ENCODE results near the gene AKAP17A.

Gene AKAP17A

DNA sequence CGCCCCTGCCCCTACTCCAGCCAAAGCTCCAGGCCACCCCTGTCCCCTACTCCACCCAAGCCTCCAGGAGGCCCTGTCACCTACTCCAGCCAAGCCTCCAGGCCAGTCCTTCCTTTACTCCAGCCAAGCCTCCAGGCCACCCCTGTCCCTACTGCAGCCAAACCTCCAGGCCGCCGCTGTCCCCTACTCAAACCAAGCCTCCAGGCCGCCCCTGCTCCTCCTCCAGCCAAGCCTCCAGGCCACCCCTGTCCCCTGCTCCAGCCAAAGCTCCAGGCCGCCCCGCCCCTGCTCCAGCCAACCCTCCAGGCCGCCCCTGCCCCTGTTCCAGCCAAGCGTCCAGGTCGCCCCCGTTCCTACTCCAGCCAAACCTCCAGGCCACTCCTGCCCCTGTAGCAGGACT is 18.4 kb downstream of the AKAP17A start:
- DNase-seq (ENCODE audit: low read depth): no peak
- no peak for TF ChIP-seq MAX (IDR thresholded peaks at IDR 0.05; ENCODE audit: low read depth, low read length)
- TF ChIP-seq, protein P1, sequence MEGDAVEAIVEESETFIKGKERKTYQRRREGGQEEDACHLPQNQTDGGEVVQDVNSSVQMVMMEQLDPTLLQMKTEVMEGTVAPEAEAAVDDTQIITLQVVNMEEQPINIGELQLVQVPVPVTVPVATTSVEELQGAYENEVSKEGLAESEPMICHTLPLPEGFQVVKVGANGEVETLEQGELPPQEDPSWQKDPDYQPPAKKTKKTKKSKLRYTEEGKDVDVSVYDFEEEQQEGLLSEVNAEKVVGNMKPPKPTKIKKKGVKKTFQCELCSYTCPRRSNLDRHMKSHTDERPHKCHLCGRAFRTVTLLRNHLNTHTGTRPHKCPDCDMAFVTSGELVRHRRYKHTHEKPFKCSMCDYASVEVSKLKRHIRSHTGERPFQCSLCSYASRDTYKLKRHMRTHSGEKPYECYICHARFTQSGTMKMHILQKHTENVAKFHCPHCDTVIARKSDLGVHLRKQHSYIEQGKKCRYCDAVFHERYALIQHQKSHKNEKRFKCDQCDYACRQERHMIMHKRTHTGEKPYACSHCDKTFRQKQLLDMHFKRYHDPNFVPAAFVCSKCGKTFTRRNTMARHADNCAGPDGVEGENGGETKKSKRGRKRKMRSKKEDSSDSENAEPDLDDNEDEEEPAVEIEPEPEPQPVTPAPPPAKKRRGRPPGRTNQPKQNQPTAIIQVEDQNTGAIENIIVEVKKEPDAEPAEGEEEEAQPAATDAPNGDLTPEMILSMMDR (IDR thresholded peaks at IDR 0.05; ENCODE audit: low read depth, low read length): no peak
- no peak for TF ChIP-seq POLR2A (IDR thresholded peaks at IDR 0.05; ENCODE audit: extremely low read depth, insufficient read length)
- no peak for TF ChIP-seq MYC (IDR thresholded peaks at IDR 0.05; ENCODE audit: low read depth, low read length)
- H3K4me3 ChIP-seq (ENCODE audit: low read depth, low read length): no peak overlapping the region

DNA sequence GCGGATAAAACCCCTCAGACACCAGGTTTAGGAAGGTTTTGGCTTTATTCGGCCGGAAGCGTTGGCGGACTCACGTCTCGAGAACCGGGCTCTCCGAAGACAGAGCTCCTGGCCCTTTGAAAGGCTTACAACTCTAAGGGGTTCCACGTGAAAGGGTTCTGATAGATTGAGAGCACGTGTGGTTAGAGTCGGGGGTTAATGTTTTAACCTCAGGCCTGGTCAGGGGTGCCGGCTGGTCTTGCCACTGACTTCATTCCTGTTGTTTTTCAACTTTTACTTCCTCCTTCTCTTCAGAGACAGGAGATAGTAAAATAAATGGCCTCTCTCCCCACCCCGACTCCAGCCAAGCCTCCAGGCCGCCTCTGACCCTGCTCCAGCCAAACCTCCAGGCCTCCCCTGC is 18.8 kb downstream of the AKAP17A start:
- peak; percentile 25 for DNase-seq (ENCODE audit: low read depth)
- no peak; the same call in 1 of the 2 replicates for TF ChIP-seq MAX (IDR thresholded peaks at IDR 0.05; ENCODE audit: low read depth, low read length)
- TF ChIP-seq MYC (IDR thresholded peaks at IDR 0.05; ENCODE audit: low read depth, low read length): no peak
- no peak for TF ChIP-seq POLR2A (IDR thresholded peaks at IDR 0.05; ENCODE audit: extremely low read depth, insufficient read length)
- TF ChIP-seq, protein P1 (IDR thresholded peaks at IDR 0.05; ENCODE audit: low read depth, low read length): no peak
- no peak overlapping the region for H3K4me3 ChIP-seq (ENCODE audit: low read depth, low read length)

DNA sequence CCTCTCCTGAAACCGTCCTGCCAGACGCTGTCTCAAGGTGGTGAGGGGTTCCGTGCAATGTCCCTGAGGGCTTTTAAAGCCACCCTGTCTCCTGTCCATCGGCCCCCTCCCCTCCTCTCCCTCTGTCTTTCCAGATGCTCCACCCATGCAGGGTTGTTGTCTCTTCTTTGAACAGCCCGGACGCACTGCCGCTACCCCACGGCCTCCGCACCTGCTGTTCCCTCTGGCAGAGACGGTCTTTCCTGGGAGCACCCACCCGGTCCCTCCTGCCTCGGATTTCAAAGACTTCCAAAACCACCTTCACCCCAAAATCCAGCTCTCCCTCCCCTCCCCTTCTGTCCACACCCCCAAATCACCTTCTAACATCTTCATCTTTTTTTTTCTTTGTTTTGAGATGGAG is 19.3 kb downstream of the AKAP17A start:
- H3K4me3 ChIP-seq (ENCODE audit: low read depth, low read length): no peak overlapping the region
- DNase-seq (ENCODE audit: low read depth): no peak
- TF ChIP-seq MYC (IDR thresholded peaks at IDR 0.05; ENCODE audit: low read depth, low read length) (no peak), POLR2A (IDR thresholded peaks at IDR 0.05; ENCODE audit: extremely low read depth, insufficient read length) (no peak), MAX (IDR thresholded peaks at IDR 0.05; ENCODE audit: low read depth, low read length) (no peak)
- TF ChIP-seq, protein P1 (IDR thresholded peaks at IDR 0.05; ENCODE audit: low read depth, low read length): no peak

- no peak for TF ChIP-seq POLR2A (IDR thresholded peaks at IDR 0.05; ENCODE audit: extremely low read depth, insufficient read length)
- TF ChIP-seq, protein P1 (IDR thresholded peaks at IDR 0.05; ENCODE audit: low read depth, low read length): no peak
- no peak for TF ChIP-seq MAX (IDR thresholded peaks at IDR 0.05; ENCODE audit: low read depth, low read length)
- TF ChIP-seq MYC (IDR thresholded peaks at IDR 0.05; ENCODE audit: low read depth, low read length): no peak
- H3K4me3 ChIP-seq (ENCODE audit: low read depth, low read length): no peak overlapping the region
- DNase-seq (ENCODE audit: low read depth): no peak
These were observed 21.4 kb downstream of the AKAP17A start for GRCh38 chrX:1612641-1613286.

DNA sequence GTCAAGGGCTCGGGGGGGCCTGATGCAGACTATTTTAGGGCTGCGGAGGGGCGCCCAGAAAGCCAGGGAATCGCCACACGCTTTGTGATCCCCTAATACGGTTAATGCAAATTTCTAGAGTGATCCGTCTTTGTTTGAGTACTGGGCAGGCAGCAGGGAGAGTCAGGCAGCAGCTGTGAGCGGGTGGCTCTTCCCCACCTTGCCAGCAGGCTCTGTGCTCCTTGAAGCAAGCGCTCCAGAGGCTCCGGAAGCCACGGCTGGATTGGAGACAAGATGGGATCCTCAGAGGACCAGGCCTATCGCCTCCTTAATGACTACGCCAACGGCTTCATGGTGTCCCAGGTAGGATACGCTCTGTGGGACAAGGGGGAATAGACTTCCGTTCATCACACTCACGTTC is 23.5 kb downstream of the AKAP17A start, which contains the start of gene ASMT:
ASMT (plus strand) TSS at position 133 of the 400 bp plus-strand sequence; CDS start at position 274, 141 bp downstream.
- no peak for TF ChIP-seq MYC (IDR thresholded peaks at IDR 0.05; ENCODE audit: low read depth, low read length)
- TF ChIP-seq MAX (IDR thresholded peaks at IDR 0.05; ENCODE audit: low read depth, low read length): no peak
- TF ChIP-seq, protein P1 (IDR thresholded peaks at IDR 0.05; ENCODE audit: low read depth, low read length): no peak
- TF ChIP-seq POLR2A (IDR thresholded peaks at IDR 0.05; ENCODE audit: extremely low read depth, insufficient read length): no peak

More for the DNA sequence above, 23.5 kb downstream of the AKAP17A start, which contains the start of gene ASMT:
- DNase-seq (ENCODE audit: low read depth): no peak
- no peak within 1 kb of the TSS for H3K4me3 ChIP-seq (ENCODE audit: low read depth, low read length)

All from NB4 (cell line).